Measurements from ENCODE around the gene STX7.

Gene STX7

GRCh38 chr6:132412656-132413498, 100.0 kb downstream of the STX7 start:
- DNase-seq (ENCODE audit: low read depth in 2 of 2), result no peak

- DNase-seq (ENCODE audit: low read depth in 2 of 2), result no peak
These were observed 101.6 kb downstream of the STX7 start for GRCh38 chr6:132411296-132411695.

- DNase-seq (ENCODE audit: low read depth in 2 of 2), result no peak
These were observed 102.1 kb downstream of the STX7 start for GRCh38 chr6:132410830-132411229.

- no peak for DNase-seq (ENCODE audit: low read depth in 2 of 2)
These were observed 107.6 kb downstream of the STX7 start for GRCh38 chr6:132405143-132405915.

- no peak for DNase-seq (ENCODE audit: low read depth in 2 of 2)
These were observed 108.2 kb downstream of the STX7 start for GRCh38 chr6:132404736-132405135.

- no peak for DNase-seq (ENCODE audit: low read depth in 2 of 2)
These were observed 108.6 kb downstream of the STX7 start for GRCh38 chr6:132404330-132404729.

- DNase-seq (ENCODE audit: low read depth in 2 of 2), result no peak
These were observed 111.2 kb downstream of the STX7 start for GRCh38 chr6:132401618-132402285.

- no peak for DNase-seq (ENCODE audit: low read depth in 2 of 2)
These were observed 111.9 kb downstream of the STX7 start, which contains the start of gene MOXD1 for GRCh38 chr6:132400883-132401617. MOXD1 (minus strand) TSS chr6:132401475; CDS start chr6:132401426, 49 bp downstream.

- DNase-seq (ENCODE audit: low read depth in 2 of 2), result no peak
These were observed 112.4 kb downstream of the STX7 start for GRCh38 chr6:132400555-132400882.

GRCh38 chr6:132399376-132400074, 113.4 kb downstream of the STX7 start:
- DNase-seq (ENCODE audit: low read depth in 2 of 2), result no peak
